GM18858 (cell line): ENCODE results near the gene PTPRJ.

Source experiments
- ATAC-seq: cut with Tn5 transposase; IDR thresholded peaks from one replicate; pipeline ENCODE4 v1.9.1; 2021; ENCODE audit not compliant: unreplicated experiment

PTPRJ gene

DNA sequence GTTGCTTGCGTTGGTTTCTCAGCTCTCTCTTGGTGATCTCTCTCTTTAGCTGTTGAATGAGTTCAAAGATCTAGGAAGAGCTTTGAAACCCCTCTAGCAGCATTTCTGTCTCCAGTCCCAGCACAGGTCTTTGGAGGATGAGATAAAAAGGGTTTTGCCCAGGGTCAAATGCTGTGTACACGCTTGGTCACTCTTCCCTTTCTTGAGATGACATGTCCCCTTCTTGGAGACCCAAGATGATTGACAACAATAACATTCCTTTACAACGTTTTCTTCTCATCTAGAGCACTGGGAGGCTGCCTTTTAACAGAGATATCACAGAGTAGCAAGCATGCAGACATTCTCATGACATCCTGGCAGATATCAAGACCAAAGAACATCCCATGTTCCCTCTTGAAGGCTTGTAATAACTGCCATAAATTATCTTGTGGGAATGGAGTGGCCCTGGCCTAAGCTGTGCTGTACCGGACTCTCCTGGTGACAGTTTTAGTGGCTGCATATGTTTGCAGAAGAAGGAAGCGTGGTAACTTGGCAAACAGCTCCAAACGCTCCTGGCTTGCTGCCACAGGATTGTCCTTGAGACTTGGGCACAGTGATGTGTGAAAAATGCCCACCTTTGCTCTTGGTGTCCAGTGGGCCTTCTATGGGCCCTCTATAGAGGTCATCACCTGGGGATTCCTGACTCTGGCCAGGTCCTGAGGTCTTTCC, 107.8 kb downstream of the PTPRJ start:
- no peak for ATAC-seq

- ATAC-seq = no peak
Observed at GRCh38 chr11:48088682-48089050, 108.3 kb downstream of the PTPRJ start.

GRCh38 chr11:48090174-48090573, 109.8 kb downstream of the PTPRJ start:
- no peak for ATAC-seq

GRCh38 chr11:48091426-48092102, 111.2 kb downstream of the PTPRJ start:
- no peak for ATAC-seq

DNA sequence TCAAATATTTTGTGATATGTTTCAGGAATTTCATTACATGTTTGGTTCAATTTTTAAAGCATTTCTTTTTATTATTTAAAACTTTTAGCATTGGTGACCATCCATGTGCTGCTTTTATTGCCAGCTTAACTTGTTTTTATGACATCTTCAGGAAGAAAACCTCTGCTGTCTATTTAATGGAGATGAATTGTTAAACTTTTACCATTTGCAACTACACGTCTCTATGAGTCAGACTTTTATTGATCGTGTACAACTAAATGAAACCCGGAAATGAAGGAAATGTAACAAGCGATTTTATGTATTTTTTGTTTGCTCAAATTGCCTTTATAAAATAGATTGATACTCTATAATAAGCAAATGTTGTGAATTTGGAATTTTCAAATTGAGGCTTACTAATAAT, 113.0 kb downstream of the PTPRJ start:
- no peak for ATAC-seq

DNA sequence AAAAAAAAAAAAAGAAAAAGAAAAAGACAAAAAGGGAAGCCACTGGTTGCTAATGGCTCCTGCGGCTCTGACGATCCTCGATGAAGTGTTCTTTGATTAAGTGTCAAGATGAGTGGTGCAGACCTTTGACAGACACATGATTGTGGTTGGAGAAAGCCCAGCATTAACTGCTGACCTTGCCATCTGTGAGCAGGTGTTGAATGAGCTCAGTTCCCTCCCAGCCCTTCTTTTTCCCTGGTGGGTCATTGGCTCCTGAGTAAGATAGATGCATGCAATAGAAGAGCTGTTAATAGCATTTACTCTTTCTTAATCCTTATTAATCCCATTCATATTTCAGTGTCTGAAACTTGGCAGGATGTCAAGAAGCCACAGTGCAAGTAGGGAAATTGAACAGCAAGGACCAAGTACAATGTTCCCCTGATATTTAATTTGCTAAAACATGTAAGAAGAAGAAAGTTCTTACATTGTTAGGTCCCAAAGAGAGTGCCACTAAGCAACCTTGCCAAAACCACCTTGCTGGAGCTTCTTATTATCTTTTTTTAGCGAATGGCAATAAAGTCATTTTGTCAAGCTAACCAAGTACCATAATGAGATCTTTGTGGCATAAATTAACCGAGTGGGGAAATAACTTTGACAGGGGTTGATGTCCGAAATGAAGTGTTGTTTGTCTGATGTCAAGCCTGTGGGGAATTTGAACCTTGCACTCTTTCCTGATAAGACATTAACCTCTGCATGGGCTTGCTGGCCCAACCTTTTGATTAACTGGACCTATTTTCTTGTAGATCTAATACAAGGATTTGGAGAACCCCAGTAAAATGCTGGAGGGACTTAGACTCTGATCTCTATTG, 113.7 kb downstream of the PTPRJ start:
- no peak for ATAC-seq

DNA sequence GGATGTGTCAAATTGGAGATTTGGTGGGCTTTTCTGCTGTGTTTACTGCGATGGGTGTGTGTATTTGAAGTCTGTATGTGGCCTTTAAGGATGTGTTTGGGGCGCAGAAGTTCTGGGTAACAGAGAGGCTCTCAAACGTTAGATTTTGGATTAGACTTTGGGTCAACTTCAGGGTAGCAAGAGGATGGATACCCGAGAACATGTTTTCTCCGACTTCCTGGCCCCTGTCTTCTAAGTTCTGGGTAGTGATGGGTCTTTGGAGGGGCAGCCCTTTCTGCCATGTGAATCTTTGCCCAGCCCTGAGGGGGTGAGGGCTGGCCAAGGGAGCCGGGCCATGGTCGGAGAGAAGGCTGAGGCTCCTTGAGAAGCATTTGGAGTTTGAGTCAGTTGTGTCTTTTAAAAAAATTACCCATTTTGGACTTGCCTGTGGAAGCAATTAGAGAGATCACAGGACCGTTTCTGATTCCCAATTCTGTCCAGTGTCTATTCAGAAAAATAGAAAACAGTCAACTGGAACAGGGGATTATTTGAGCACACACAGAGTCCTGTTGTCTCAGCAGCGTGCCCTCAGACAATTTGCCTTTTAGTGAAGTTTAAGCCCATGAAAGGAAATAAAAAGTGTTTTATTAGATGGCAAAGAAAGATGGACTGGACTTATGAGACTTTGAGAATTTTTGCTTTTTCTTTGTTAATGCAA, 114.4 kb downstream of the PTPRJ start:
- ATAC-seq = no peak

- ATAC-seq = no peak
Observed at GRCh38 chr11:48095779-48096470, 115.6 kb downstream of the PTPRJ start.

- no peak for ATAC-seq
Observed at GRCh38 chr11:48096588-48097525, 116.5 kb downstream of the PTPRJ start.

GRCh38 chr11:48098024-48098423, 117.7 kb downstream of the PTPRJ start:
- ATAC-seq = no peak

GRCh38 chr11:48099916-48100446, 119.6 kb downstream of the PTPRJ start:
- ATAC-seq = no peak

DNA sequence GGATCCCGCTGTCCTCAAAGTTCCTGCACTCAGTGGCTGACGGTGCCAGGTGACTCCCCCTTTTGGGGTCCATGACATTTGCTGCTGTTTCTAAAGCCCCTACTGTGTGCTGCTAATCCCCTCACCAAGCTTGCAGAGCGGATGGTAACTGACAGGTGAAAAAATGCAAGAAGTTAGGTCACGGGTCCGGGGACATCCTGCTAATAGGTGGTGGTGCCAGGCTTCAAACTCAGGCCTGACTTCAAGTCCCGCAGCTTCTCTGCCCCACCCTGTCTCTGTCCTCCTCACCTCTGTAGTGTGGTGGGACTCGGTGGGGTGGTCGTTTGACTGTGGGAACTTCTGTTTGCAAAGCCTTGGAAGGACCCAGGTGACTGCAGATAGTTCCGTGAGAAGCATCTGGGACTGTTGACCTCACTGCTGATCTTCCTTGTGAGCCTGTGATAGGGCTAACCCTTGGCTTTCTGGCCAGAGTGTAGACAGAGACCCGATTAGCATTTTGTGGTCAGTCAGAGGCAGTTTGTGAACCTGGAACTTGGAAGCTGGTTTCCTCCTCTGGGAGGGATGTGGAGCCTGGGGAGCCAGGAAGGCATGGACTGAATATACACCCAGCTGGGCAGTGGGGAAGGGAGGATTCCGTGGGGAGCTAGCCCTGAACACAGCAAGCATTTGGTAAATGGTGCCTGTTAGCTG, 120.8 kb downstream of the PTPRJ start:
- no peak for ATAC-seq

DNA sequence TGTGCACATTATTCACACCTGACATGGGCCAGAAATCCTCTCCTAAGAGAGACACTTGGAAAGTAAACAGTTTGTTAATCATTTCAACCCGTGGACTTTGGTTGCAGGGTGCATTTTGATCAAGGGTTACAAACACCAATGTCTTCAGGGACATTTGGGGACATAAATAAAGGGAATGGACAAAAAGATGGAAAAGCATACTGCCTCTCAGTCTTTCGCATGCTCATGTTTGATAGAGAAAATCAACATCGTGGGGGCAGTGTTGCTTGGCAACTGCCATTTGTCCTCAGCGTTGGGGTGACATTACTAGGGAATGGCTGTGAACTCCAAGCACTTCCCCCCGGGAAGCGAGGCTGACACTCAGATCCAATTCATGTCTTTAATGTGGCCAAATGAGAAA, 121.6 kb downstream of the PTPRJ start:
- ATAC-seq = no peak

GRCh38 chr11:48103621-48104567, 123.5 kb downstream of the PTPRJ start:
- no peak for ATAC-seq

DNA sequence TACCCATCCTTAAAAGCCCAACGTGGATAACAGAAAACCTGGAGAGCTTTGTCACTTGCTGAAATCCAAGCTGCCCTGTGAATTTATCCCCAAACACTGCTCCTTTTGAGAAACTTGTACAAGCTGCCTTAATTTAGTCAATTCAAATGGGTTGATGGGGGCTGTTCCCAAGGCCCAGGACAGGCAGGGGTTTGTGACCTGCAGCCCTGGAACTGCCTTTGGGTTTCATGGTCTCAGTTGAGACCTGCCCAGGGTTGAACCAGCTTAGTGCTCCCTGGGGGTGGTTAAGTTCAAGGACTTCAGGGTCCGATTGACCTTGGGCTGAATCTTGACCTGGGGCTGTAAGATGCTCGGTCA, 124.2 kb downstream of the PTPRJ start:
- no peak for ATAC-seq

DNA sequence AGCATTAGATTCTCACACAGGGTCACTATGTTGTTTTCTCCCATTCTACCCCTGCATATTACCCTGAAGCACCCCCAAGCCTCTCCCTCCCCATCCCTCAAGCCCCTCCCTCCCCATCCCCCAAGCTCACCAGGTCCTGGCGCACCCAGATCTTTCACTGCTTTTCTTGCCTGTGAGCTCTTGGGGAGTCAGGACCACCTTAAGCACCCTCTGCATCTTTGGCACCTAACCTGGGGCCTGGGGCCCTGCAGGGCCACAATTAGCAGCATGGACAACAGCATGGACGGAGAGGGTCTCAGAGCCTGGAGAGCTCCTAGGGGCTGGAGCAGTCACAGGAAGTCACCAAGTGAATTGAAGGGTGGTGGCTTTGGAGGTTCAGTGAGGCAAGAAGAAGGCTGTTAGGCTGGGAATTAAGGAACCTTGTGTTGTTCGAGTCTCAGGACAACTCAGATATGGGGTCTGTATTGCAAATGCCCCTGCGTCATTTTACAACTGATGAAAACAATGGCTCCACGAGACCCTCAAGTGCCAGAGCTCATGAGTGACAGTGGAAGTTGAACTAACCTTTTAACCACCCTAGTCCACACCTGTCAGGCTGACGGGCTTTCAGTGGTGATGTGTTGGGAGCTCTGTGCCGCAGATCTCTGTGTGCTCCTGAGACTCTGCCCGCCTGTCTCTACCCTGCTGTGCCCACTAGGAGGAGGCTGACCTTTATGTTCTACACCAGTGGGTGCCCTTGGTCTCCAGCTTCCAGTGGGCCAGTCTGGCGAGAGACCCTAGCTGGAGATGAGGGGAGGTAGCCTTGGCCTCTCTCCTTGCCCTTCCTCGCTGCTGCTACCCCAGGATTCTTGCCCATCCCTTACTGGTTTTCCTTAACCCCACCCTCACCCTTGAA, 125.0 kb downstream of the PTPRJ start:
- ATAC-seq = no peak

GRCh38 chr11:48106166-48106565, 125.8 kb downstream of the PTPRJ start:
- no peak for ATAC-seq
